ENCODE measurements around the gene FAM50B. TPM values are rescaled to one million over a fixed set of nuclear protein-coding genes. Genes with fewer than 3 reads are reported as not detected.

The FAM50B gene
- total RNA-seq, 1 donor from 2014 or later = 28.9 TPM

GRCh38 chr6:3884007-3884745, 35.0 kb downstream of the FAM50B start:
- intact Hi-C loops (cut with DNase I) = no loop called here
- ATAC-seq (ENCODE audit: poor library complexity) (peak; percentile 30), DNase-seq (no peak)

GRCh38 chr6:3885262-3886036, 36.3 kb downstream of the FAM50B start:
- intact Hi-C loops (cut with DNase I) = loop anchor here (5.0 kb wide), 2 partner anchors 47 to 138 kb away; no protein-coding TSS in a partner anchor
- DNase-seq (no peak), ATAC-seq (ENCODE audit: poor library complexity) (no peak)

DNA sequence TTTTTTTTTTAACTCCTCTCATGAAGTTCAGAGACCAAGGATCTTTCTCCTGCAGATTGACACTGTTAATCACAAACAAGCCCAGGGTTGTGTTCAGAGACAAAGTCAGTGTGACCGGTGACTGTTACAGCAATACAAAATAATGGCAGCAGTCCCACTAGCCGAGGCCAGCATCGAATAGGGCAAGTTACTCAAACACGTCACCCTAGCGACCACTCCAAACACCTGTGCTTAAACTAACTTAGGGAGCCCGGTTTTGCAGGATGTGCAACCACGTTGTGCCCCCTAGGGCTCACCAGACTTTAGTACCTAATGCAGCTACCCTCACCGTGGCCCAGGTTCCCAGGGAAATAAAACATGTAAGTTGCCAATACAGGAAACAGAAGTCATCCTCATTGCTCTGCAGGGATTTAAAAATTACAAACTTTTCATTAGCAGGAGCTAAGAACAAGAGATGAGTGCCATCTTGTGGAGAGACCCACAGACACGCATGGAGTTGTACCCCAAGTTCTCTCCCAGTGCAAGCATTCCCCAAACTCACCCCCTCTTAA, 38.1 kb downstream of the FAM50B start:
- intact Hi-C loops (cut with DNase I) = loop anchor here (5.0 kb wide), 2 partner anchors 45 to 140 kb away; no protein-coding TSS in a partner anchor
- ATAC-seq (ENCODE audit: poor library complexity) = peak; percentile 25

DNA sequence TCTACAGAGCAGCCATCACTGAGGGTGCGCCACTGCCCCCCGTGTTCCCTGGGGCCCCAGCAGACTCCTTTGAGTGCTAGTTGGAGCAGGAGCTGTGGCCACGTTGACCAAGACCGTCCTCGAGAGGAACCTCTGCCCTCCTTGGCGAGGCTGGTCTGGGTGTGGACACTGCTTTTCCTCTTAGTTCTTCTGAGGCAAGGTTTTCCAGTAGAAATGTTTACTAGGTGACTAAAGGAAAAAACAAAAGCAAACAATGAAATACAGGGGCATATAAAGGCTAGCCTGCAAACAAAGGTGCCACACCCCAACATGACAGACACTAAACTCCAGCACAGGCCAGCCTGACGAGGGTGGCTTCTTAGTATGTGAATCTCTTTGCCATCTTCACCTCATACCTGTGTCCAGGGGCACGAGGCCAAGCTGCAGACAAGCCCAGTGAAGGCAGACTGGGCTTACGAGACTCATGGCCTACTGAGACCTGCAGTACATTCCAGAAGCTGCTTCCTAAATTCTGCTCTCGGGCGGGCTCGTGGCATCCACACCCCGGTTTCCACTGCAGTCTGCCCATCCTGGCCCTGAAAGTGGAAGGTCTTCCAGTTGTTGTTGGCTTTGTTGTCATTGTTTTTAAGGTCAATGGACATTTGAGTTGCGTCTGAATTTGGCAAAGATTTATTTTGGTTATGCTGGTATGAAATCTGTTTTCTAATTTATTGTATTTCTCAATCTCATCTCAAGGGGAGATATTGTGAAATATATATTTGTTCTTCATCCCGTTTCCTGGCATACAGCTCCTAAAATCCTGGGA, 39.2 kb downstream of the FAM50B start:
- peak; percentile 43 for ATAC-seq (ENCODE audit: poor library complexity)
- intact Hi-C loops (cut with DNase I) = loop anchor here (5.0 kb wide), 2 partner anchors 44 to 141 kb away; no protein-coding TSS in a partner anchor
- DNase-seq = peak; percentile 69

More for the DNA sequence above, 38.1 kb downstream of the FAM50B start:
- DNase-seq = no peak

DNA sequence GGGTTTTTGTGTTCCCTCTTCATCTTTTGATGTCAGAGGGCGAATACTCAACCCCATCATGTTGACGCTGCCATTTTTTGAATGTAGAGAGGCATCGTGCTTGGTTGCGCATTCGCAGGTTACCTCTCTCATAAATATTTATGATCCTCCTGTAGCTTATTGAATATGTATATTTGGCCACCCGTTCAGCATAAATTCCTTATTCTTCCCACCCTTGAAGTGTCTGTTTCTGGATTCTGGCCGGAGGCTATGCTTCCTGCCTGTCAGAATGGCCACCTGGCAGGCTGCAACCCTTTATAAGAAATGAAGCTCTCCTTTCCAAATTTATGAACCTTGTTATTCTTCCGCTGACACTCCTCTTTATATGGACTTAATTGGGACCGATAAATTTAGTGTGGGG, 40.9 kb downstream of the FAM50B start:
- ATAC-seq (ENCODE audit: poor library complexity) (no peak), DNase-seq (no peak)
- intact Hi-C loops (cut with DNase I) = no loop called here

GRCh38 chr6:3891883-3892282, 42.7 kb downstream of the FAM50B start:
- no peak for ATAC-seq (ENCODE audit: poor library complexity)
- intact Hi-C loops (cut with DNase I) = no loop called here
- DNase-seq = no peak

- DNase-seq (no peak), ATAC-seq (ENCODE audit: poor library complexity) (peak; percentile 13)
- intact Hi-C loops (cut with DNase I) = no loop called here
These were observed 43.4 kb downstream of the FAM50B start for GRCh38 chr6:3892603-3893002.

DNA sequence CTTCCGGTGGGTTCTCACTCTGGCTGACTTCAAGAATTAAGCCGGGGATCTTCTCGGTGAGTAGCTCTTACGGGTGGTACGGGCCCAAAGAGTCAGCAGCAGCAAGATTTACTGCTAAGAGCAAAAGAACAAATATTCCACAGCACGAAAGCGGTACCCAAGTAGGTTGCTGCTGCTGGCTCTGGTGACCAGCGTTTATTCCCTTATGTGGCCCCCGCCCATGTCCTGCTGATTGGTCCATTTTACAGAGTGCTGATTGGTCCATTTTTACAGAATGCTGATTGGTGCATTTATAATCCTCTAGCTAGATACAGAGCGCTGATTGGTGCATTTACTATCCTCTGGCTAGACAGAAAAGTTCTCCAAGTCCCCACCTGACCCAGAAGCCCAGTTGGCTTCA, 44.3 kb downstream of the FAM50B start:
- intact Hi-C loops (cut with DNase I) = no loop called here
- DNase-seq = no peak

GRCh38 chr6:3893917-3894316, 44.7 kb downstream of the FAM50B start:
- intact Hi-C loops (cut with DNase I) = no loop called here
- ATAC-seq (ENCODE audit: poor library complexity) = no peak
- DNase-seq = no peak

More for the DNA sequence above, 44.3 kb downstream of the FAM50B start:
- no peak for ATAC-seq (ENCODE audit: poor library complexity)

GRCh38 chr6:3894590-3895311, 45.6 kb downstream of the FAM50B start:
- intact Hi-C loops (cut with DNase I) = no loop called here
- no peak for DNase-seq
- no peak for ATAC-seq (ENCODE audit: poor library complexity)

DNA sequence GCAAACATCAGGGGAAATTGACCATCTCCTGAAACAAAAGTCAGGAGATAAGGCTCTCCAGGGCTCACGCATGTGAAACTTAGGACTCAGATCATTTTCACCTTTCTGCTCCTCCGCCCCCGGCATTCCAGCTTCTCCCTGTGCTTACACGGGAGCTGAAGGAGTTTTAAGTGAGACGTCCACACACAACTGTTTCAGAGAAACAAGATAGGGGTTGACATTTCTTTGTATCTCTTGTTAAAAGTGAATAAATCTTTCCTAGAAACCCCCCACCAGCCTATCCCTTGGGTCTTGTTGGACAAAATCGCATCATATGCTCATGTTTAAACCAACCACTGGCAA, 46.1 kb downstream of the FAM50B start:
- intact Hi-C loops (cut with DNase I) = no loop called here
- ATAC-seq (ENCODE audit: poor library complexity) = no peak
- no peak for DNase-seq

DNA sequence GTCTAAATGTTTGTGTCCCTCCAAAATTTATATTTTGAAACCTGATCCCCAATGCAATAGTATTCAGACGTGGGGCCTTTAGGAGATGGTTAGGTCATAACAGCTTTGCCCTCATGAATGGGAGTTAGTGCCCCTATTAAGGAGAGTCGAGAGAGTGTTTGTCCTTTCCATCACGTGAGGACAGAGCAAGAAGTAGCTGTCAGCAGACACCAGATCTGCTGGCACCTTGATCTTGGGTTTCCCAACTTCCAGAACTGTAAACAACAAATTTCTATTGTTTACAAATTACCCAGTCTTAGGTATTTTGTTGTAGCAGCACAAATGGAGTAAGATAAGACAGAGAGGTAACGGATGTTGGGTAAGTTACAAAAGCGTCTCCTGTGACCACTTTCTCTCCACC, 46.6 kb downstream of the FAM50B start:
- ATAC-seq (ENCODE audit: poor library complexity) (no peak), DNase-seq (no peak)
- intact Hi-C loops (cut with DNase I) = no loop called here

- DNase-seq (no peak), ATAC-seq (ENCODE audit: poor library complexity) (no peak)
- intact Hi-C loops (cut with DNase I) = no loop called here
These were observed 49.3 kb downstream of the FAM50B start for GRCh38 chr6:3898265-3898994.

DNA sequence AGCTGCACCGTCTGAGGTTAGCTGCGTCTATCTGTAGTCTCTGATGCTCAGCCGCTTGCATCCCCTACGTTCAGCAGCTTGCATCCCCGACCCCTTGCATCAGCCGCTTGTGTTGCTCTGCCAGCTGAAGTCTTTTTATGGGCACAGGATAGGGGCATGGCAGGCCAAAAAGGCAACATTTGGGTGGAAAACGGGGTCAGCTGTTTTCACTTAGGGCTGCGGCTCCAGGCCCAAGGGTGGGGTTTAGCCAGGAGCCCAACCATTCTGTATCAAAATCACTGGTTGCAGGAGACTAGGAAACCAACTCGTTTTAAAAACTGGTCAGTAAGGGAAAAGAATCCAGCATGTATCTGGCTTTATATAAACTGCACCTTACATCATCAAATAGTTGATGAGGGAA, 49.9 kb downstream of the FAM50B start:
- intact Hi-C loops (cut with DNase I) = no loop called here
- ATAC-seq (ENCODE audit: poor library complexity) (no peak), DNase-seq (no peak)

DNA sequence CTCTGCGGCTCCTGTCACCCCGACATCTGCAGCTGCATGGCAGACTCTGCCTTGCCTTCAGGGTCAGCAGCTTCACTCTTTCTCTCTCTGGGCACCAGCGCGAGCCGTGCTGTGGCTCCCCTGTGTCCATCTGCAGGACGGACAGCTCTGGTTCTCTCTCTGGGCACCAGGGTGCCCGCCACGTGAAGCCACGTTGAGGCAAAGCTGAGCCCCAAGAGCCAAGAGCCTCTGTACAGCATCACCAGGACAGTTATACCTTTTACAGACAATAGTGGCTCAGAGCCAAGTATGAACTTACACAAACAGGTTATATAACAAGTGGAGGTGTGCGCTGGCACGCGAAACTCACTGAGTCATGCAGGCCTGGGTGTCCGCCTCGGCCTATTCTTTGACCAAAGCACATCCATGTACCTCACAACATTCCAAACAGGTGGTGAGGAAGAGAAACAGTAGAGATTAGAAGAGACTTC, 50.8 kb downstream of the FAM50B start:
- ATAC-seq (ENCODE audit: poor library complexity) (no peak), DNase-seq (no peak)
- intact Hi-C loops (cut with DNase I) = no loop called here
